HepG2 (cell line): Measurements from ENCODE around the gene PIN4. TPM values are rescaled to one million over a fixed set of nuclear protein-coding genes. Genes with fewer than 3 reads are reported as not detected.
A peak's percentile ranks its signal among the peaks of the same experiment; 100 is the strongest.

Experiments
- GABPB1 ChIP-seq: IDR thresholded peaks from 2 replicates; pipeline ENCODE4 v1.6.1; 2016; ENCODE audit warnings: mild to moderate bottlenecking, missing genetic modification reagents, moderate library complexity, missing compliant biosample characterization
- HDAC1 ChIP-seq: sonication (generic); formaldehyde crosslinking; IDR thresholded peaks from 2 replicates; pipeline ENCODE4 v1.5.1; 2020; ENCODE audit warnings: mild to moderate bottlenecking, missing genetic modification reagents
- KLF12 ChIP-seq: sonication (generic); formaldehyde crosslinking; IDR thresholded peaks from 2 replicates; pipeline ENCODE4 v1.4.0; 2020; ENCODE audit warnings: missing genetic modification reagents, borderline replicate concordance
- KMT2A ChIP-seq: sonication (generic); formaldehyde crosslinking; IDR thresholded peaks from 2 replicates; pipeline ENCODE4 v1.4.0; 2020; ENCODE audit warnings: missing genetic modification reagents
- MBNL3 ChIP-seq: fragments of 250-450 bp; sonication (Bioruptor Pico); conservative IDR thresholded peaks from 2 replicates; pipeline ENCODE4 v1.8.0; 2022; ENCODE audit warnings: mild to moderate bottlenecking, inconsistent platforms
- POLR2AphosphoS5 ChIP-seq: IDR thresholded peaks from 2 replicates; pipeline ENCODE4 v1.6.1; 2012; ENCODE audit warnings: low read depth, low read length
- RFXAP ChIP-seq: sonication (generic); formaldehyde crosslinking; IDR thresholded peaks from 2 replicates; pipeline ENCODE4 v1.4.0; 2020; ENCODE audit warnings: missing genetic modification reagents, borderline replicate concordance
- SPEN ChIP-seq: sonication (generic); formaldehyde crosslinking; IDR thresholded peaks from 2 replicates; pipeline ENCODE4 v1.5.1; 2020; ENCODE audit warnings: low read depth, mild to moderate bottlenecking, missing genetic modification reagents
- ZFX ChIP-seq: sonication (generic); formaldehyde crosslinking; IDR thresholded peaks from 2 replicates; pipeline ENCODE4 v1.4.0; 2020; ENCODE audit warnings: mild to moderate bottlenecking, low read depth, missing genetic modification reagents, moderate library complexity
- ZNF335 ChIP-seq: sonication (generic); formaldehyde crosslinking; IDR thresholded peaks from 2 replicates; pipeline ENCODE4 v1.4.0; 2020; ENCODE audit warnings: missing genetic modification reagents
- polyA plus RNA-seq, 8 experiments: library from polyadenylated mRNA; depleted of rRNA in 3 of 8; stranded (reverse) in 7 of 8; unstranded in 1 of 8; fragments of >200 nt; fragmentation: Illumina TruSeq in 4 of 8; extraction: Trizol in 4 of 8; gene quantifications; 2 replicates each; pipeline versions ENCODE4 v1.2.1 to v1.2.3, GENCODE V29; 2011 to 2016; ENCODE audit warnings: low read depth in 4 of 8, missing spikeins in 1 of 8, mixed read lengths in 1 of 8; ENCODE audit not compliant: insufficient read depth in 1 of 8
- total RNA-seq, 5 experiments: library from RNA; depleted of rRNA; stranded (reverse); fragments of >200 nt; fragmentation: Illumina TruSeq; extraction: Trizol; gene quantifications; 2 replicates each; pipeline ENCODE4 v1.2.3, GENCODE V29; 2016; ENCODE audit warnings: low read depth in 1 of 5
- TF ChIP-seq, protein P1 (sequence below), 2 experiments: sonication (generic) in 1 of 2; formaldehyde crosslinking in 1 of 2; IDR thresholded peaks; 2 replicates each; pipeline versions ENCODE4 v1.4.0 to v1.6.1; 2018 to 2020; ENCODE audit warnings: missing genetic modification reagents in 2 of 2, borderline replicate concordance in 1 of 2, low read depth in 1 of 2, mild to moderate bottlenecking in 1 of 2, missing biosample characterization in 1 of 2
- TF ChIP-seq, protein P2 (sequence below): sonication (generic); formaldehyde crosslinking; conservative IDR thresholded peaks from 2 replicates; pipeline ENCODE4 v1.4.0; 2020; ENCODE audit warnings: mild to moderate bottlenecking, missing genetic modification reagents, moderate library complexity
- TF ChIP-seq, protein P3 (sequence below): sonication (generic); formaldehyde crosslinking; IDR thresholded peaks from 2 replicates; pipeline ENCODE4 v1.9.0; 2022; ENCODE audit warnings: missing genetic modification reagents, mild to moderate bottlenecking, borderline replicate concordance
- TF ChIP-seq, protein P4 (sequence below): sonication (generic); formaldehyde crosslinking; IDR thresholded peaks from 2 replicates; pipeline ENCODE4 v1.5.1; 2020; ENCODE audit warnings: mild to moderate bottlenecking, moderate library complexity, missing genetic modification reagents
- TF ChIP-seq, protein P5 (sequence below): IDR thresholded peaks from 2 replicates; pipeline ENCODE4 v1.6.1; 2012; ENCODE audit warnings: inconsistent platforms
- TF ChIP-seq, protein P6 (sequence below): sonication (generic); formaldehyde crosslinking; IDR thresholded peaks from 2 replicates; pipeline ENCODE4 v1.8.0; 2022; ENCODE audit warnings: mild to moderate bottlenecking, missing genetic modification reagents, moderate library complexity

PIN4 gene
- total and polyA plus RNA-seq, 2 of the 13 experiments (the other 11 are each of a cell fraction or from before 2014, with no cell fraction given): 12.6 to 29.5 TPM

DNA sequence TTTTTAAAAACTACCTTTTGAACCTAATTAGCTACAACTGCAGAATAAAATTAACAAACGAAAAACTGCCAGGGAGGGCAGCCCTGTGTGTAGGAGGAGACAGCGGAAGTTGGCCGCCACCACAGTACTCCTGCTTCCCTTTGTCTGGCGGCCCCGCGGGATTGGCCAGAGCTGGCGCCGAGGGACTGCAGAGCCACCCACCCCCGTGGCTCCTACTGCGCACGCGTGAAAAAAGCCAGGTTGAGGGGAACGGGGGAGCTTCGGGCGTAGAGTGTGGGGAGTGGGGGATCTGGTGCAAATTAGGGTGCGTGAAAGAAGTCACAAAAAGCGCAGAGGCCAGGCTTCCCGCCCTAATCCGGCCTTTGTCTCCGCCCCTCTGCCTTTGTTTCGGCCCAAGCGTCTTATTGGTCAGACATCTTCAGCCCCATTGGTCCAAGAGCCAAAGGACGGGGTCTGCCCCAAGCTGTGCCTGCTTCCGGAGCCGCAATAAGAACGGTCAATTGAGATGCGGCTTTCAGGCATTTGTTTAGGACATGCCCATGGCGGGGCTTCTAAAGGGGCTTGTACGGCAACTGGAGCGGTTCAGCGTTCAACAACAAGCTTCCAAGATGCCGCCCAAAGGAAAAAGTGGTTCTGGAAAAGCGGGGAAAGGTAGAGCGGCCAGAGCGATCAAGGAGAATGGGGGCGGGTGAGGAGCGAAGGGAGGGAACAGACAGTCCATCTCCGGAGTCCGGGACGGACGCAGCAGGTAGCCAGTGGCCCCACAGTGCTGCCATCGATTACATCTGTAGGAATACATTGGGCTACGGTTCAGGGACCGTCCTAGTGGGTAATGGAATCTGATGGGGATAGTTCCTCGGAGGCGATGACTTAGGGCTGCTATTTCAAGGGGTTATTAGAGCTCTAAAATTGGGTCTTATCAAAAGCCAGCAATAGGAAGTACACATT is at the start of gene PIN4 (continued):
- TF ChIP-seq, protein P1, sequence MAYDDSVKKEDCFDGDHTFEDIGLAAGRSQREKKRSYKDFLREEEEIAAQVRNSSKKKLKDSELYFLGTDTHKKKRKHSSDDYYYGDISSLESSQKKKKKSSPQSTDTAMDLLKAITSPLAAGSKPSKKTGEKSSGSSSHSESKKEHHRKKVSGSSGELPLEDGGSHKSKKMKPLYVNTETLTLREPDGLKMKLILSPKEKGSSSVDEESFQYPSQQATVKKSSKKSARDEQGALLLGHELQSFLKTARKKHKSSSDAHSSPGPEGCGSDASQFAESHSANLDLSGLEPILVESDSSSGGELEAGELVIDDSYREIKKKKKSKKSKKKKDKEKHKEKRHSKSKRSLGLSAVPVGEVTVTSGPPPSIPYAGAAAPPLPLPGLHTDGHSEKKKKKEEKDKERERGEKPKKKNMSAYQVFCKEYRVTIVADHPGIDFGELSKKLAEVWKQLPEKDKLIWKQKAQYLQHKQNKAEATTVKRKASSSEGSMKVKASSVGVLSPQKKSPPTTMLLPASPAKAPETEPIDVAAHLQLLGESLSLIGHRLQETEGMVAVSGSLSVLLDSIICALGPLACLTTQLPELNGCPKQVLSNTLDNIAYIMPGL (CRISPR knock-in tag; IDR thresholded peaks at IDR 0.05; ENCODE audit: borderline replicate concordance in 1 of 2, low read depth in 1 of 2): peak in 1 of 2 experiments; percentile 51; a peak in 1 of 4 replicates
- TF ChIP-seq RFXAP (CRISPR knock-in tag) (peak; percentile 30; the same call in 1 of the 2 replicates), ZNF335 (peak; percentile 100), GABPB1 (peak; percentile 56; the same call in 1 of the 2 replicates), HDAC1 (peak; percentile 58; the same call in 1 of the 2 replicates), MBNL3 (no peak), ZFX (CRISPR knock-in tag) (peak; percentile 33; the same call in 1 of the 2 replicates), KLF12 (CRISPR knock-in tag) (peak; percentile 44; the same call in 1 of the 2 replicates), SPEN (CRISPR knock-in tag) (peak; percentile 45; the same call in 1 of the 2 replicates), KMT2A (CRISPR knock-in tag) (no peak), POLR2AphosphoS5 (peak; percentile 57)
- TF ChIP-seq, protein P2, sequence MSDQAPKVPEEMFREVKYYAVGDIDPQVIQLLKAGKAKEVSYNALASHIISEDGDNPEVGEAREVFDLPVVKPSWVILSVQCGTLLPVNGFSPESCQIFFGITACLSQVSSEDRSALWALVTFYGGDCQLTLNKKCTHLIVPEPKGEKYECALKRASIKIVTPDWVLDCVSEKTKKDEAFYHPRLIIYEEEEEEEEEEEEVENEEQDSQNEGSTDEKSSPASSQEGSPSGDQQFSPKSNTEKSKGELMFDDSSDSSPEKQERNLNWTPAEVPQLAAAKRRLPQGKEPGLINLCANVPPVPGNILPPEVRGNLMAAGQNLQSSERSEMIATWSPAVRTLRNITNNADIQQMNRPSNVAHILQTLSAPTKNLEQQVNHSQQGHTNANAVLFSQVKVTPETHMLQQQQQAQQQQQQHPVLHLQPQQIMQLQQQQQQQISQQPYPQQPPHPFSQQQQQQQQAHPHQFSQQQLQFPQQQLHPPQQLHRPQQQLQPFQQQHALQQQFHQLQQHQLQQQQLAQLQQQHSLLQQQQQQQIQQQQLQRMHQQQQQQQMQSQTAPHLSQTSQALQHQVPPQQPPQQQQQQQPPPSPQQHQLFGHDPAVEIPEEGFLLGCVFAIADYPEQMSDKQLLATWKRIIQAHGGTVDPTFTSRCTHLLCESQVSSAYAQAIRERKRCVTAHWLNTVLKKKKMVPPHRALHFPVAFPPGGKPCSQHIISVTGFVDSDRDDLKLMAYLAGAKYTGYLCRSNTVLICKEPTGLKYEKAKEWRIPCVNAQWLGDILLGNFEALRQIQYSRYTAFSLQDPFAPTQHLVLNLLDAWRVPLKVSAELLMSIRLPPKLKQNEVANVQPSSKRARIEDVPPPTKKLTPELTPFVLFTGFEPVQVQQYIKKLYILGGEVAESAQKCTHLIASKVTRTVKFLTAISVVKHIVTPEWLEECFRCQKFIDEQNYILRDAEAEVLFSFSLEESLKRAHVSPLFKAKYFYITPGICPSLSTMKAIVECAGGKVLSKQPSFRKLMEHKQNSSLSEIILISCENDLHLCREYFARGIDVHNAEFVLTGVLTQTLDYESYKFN (CRISPR knock-in tag): peak; percentile 19; the same call in 1 of the 2 replicates
- TF ChIP-seq, protein P3, sequence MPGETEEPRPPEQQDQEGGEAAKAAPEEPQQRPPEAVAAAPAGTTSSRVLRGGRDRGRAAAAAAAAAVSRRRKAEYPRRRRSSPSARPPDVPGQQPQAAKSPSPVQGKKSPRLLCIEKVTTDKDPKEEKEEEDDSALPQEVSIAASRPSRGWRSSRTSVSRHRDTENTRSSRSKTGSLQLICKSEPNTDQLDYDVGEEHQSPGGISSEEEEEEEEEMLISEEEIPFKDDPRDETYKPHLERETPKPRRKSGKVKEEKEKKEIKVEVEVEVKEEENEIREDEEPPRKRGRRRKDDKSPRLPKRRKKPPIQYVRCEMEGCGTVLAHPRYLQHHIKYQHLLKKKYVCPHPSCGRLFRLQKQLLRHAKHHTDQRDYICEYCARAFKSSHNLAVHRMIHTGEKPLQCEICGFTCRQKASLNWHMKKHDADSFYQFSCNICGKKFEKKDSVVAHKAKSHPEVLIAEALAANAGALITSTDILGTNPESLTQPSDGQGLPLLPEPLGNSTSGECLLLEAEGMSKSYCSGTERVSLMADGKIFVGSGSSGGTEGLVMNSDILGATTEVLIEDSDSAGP: peak; percentile 47; the same call in 1 of the 2 replicates
- TF ChIP-seq, protein P4, sequence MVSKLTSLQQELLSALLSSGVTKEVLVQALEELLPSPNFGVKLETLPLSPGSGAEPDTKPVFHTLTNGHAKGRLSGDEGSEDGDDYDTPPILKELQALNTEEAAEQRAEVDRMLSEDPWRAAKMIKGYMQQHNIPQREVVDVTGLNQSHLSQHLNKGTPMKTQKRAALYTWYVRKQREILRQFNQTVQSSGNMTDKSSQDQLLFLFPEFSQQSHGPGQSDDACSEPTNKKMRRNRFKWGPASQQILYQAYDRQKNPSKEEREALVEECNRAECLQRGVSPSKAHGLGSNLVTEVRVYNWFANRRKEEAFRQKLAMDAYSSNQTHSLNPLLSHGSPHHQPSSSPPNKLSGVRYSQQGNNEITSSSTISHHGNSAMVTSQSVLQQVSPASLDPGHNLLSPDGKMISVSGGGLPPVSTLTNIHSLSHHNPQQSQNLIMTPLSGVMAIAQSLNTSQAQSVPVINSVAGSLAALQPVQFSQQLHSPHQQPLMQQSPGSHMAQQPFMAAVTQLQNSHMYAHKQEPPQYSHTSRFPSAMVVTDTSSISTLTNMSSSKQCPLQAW (CRISPR knock-in tag): peak; percentile 46; the same call in 1 of the 2 replicates
- TF ChIP-seq, protein P5, sequence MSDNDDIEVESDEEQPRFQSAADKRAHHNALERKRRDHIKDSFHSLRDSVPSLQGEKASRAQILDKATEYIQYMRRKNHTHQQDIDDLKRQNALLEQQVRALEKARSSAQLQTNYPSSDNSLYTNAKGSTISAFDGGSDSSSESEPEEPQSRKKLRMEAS: peak; percentile 55
- TF ChIP-seq, protein P6, sequence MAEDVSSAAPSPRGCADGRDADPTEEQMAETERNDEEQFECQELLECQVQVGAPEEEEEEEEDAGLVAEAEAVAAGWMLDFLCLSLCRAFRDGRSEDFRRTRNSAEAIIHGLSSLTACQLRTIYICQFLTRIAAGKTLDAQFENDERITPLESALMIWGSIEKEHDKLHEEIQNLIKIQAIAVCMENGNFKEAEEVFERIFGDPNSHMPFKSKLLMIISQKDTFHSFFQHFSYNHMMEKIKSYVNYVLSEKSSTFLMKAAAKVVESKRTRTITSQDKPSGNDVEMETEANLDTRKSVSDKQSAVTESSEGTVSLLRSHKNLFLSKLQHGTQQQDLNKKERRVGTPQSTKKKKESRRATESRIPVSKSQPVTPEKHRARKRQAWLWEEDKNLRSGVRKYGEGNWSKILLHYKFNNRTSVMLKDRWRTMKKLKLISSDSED (CRISPR knock-in tag): no peak
